GM21360 (cell line): ENCODE results near the gene JOSD1.

Experiments
- ATAC-seq: cut with Tn5 transposase; IDR thresholded peaks from one replicate; pipeline ENCODE4 v1.9.1; 2021; ENCODE audit warnings: mild to moderate bottlenecking, moderate library complexity; ENCODE audit not compliant: unreplicated experiment

JOSD1 gene

GRCh38 chr22:38733724-38734381, 33.1 kb upstream of the JOSD1 start:
- ATAC-seq, result no peak

- no peak for ATAC-seq
Measured at GRCh38 chr22:38733329-38733723, 32.6 kb upstream of the JOSD1 start.

- ATAC-seq, result no peak
Measured at GRCh38 chr22:38732251-38732815, 31.6 kb upstream of the JOSD1 start.

- ATAC-seq, result no peak
Measured at GRCh38 chr22:38731703-38732161, 31.0 kb upstream of the JOSD1 start.

GRCh38 chr22:38730411-38730871, 29.7 kb upstream of the JOSD1 start:
- ATAC-seq, result no peak

- no peak for ATAC-seq
Measured at GRCh38 chr22:38729946-38730345, 29.2 kb upstream of the JOSD1 start.

- ATAC-seq, result no peak
Measured at GRCh38 chr22:38728871-38729796, 28.4 kb upstream of the JOSD1 start.

- no peak for ATAC-seq
Measured at GRCh38 chr22:38727530-38728451, 27.0 kb upstream of the JOSD1 start.

- ATAC-seq, result no peak
Measured at GRCh38 chr22:38727123-38727522, 26.4 kb upstream of the JOSD1 start.

GRCh38 chr22:38725900-38726655, 25.3 kb upstream of the JOSD1 start:
- no peak for ATAC-seq

- no peak for ATAC-seq
Measured at GRCh38 chr22:38724926-38725571, 24.3 kb upstream of the JOSD1 start.

GRCh38 chr22:38724176-38724575, 23.4 kb upstream of the JOSD1 start:
- no peak for ATAC-seq

GRCh38 chr22:38721551-38721950, 20.8 kb upstream of the JOSD1 start:
- ATAC-seq, result no peak

GRCh38 chr22:38720350-38720749, 19.6 kb upstream of the JOSD1 start:
- ATAC-seq, result no peak

GRCh38 chr22:38719196-38719595, 18.5 kb upstream of the JOSD1 start:
- no peak for ATAC-seq

GRCh38 chr22:38718414-38718813, 17.7 kb upstream of the JOSD1 start:
- ATAC-seq, result no peak

- ATAC-seq, result no peak
Measured at GRCh38 chr22:38717244-38717643, 16.5 kb upstream of the JOSD1 start.

- no peak for ATAC-seq
Measured at GRCh38 chr22:38716826-38717225, 16.1 kb upstream of the JOSD1 start.

GRCh38 chr22:38716271-38716670, 15.5 kb upstream of the JOSD1 start:
- ATAC-seq, result no peak
